Thyroid gland (tissue), 4 donors: ENCODE results near the gene SPAG6. TPM values are rescaled to one million over a fixed set of nuclear protein-coding genes. Genes with fewer than 3 reads are reported as not detected.

Source experiments
- DNase-seq, 2 donors: peaks; one replicate each; pipeline ENCODE4 v3.0.0-alpha.2; 2019
- H3K27ac ChIP-seq, 3 donors: fragments of 200-600 bp; sonication (generic); 1 replicate in 2 of 3; 2 replicates in 1 of 3; pipeline ENCODE4 v1.5.1; 2016 to 2019; ENCODE audit warnings: mild to moderate bottlenecking in 1 of 3, moderate library complexity in 1 of 3
- H3K27me3 ChIP-seq: fragments of 200-600 bp; sonication (generic); one replicate; pipeline ENCODE4 v1.5.1; 2019
- H3K36me3 ChIP-seq, 2 donors: fragments of 200-600 bp; sonication (generic); one replicate each; pipeline ENCODE4 v1.5.1; 2016 to 2019
- H3K4me1 ChIP-seq, 2 donors: fragments of 200-600 bp; sonication (generic); one replicate each; pipeline ENCODE4 v1.5.1; 2017 to 2019
- H3K4me3 ChIP-seq, 3 donors: fragments of 200-600 bp; sonication (generic); replicated peaks in 1 of 3; 1 replicate in 2 of 3; 2 replicates in 1 of 3; pipeline ENCODE4 v1.5.1; 2016; ENCODE audit warnings: mild to moderate bottlenecking in 1 of 3
- H3K9me3 ChIP-seq: fragments of 200-600 bp; sonication (generic); one replicate; pipeline ENCODE4 v1.5.1; 2017
- POLR2A ChIP-seq, 2 donors: fragments of 450-650 bp; IDR thresholded peaks; one replicate each; pipeline ENCODE4 v1.6.1; 2017; ENCODE audit warnings: antibody characterized with exemption in 2 of 2, mild to moderate bottlenecking in 2 of 2, moderate library complexity in 1 of 2
- WGBS, 2 donors: methylation state at CpG; one replicate each; pipeline ENCODE4 v1.1.5; 2017; 5-methylcytosine and 5-hydroxymethylcytosine counted together
- intact Hi-C: fragments of 100-400 bp; cut with DNase I; formaldehyde crosslinking; loops from one replicate; pipeline ENCODE4 v1.15.1; 2023
- total RNA-seq, 4 donors: library from RNA; depleted of rRNA; stranded (reverse); fragments of >200 nt; gene quantifications; one replicate each; pipeline ENCODE4 v1.2.3, GENCODE V29; 2016
- TF ChIP-seq, protein P1 (sequence below), 6 experiments: fragments of 200-600 bp in 3 of 6; fragments of 450-650 bp in 3 of 6; sonication (generic) in 3 of 6; IDR thresholded peaks; one replicate each; pipeline ENCODE4 v1.5.1; 2016 to 2019; ENCODE audit warnings: antibody characterized with exemption in 6 of 6, mild to moderate bottlenecking in 2 of 6, inconsistent platforms in 1 of 6, moderate library complexity in 1 of 6

SPAG6 gene
- total RNA-seq, 4 donors from 2014 or later, result 0.27 TPM; not detected in 3

DNA sequence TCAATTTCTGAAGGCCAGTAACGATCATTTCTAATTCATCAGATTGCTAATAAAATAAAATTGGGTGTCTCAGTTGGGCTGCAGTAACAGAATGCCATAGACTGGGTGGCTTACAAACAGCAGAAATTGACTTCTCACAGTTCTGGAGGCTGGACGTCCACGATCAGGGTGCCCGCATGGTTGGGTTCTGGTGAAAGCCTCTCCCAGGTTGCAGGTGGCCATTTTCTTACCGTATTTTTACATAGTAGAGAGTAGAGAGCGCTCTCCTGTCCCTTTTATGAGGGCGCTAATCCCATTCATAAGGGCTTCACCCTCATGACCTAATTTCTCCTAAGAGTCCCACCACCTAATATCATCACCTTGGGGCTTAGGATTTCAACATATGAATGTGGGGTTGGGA, 106.0 kb downstream of the SPAG6 start:
- WGBS, 2 donors, result 96 to 99% methylated on average over 7 of the region's 7 CpGs
- no peak overlapping the region for H3K27ac ChIP-seq
- no peak for DNase-seq

DNA sequence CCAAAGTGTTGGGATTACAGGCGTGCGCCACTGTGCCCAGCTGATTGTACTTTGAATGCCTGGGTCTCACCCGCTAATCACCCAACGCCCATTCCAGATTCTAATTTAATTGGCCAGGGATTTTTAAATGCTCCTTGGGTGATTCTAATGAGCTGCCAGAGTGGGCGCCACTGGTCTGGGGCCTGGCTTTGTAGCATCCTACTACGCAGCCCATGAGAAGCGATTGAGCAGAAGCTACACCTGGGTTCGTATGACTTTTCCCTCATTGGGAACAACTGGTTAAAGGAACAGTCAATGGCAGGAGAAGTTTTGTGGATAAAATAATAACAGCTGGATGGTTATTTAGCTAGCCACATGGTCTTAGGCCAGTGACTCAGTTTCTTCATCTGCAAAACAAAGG, 108.0 kb downstream of the SPAG6 start:
- WGBS, 2 donors, result 98% methylated on average over 8 of the region's 8 CpGs
- intact Hi-C loops, result no loop called here
- no peak for TF ChIP-seq POLR2A (IDR thresholded peaks at IDR 0.05)
- TF ChIP-seq, protein P1, sequence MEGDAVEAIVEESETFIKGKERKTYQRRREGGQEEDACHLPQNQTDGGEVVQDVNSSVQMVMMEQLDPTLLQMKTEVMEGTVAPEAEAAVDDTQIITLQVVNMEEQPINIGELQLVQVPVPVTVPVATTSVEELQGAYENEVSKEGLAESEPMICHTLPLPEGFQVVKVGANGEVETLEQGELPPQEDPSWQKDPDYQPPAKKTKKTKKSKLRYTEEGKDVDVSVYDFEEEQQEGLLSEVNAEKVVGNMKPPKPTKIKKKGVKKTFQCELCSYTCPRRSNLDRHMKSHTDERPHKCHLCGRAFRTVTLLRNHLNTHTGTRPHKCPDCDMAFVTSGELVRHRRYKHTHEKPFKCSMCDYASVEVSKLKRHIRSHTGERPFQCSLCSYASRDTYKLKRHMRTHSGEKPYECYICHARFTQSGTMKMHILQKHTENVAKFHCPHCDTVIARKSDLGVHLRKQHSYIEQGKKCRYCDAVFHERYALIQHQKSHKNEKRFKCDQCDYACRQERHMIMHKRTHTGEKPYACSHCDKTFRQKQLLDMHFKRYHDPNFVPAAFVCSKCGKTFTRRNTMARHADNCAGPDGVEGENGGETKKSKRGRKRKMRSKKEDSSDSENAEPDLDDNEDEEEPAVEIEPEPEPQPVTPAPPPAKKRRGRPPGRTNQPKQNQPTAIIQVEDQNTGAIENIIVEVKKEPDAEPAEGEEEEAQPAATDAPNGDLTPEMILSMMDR (IDR thresholded peaks at IDR 0.05), result no peak
- no peaks in the 10 kb centered on the region for H3K36me3 ChIP-seq
- H3K27me3 ChIP-seq, result no peaks in the 10 kb centered on the region
- H3K9me3 ChIP-seq, result no peaks in the 10 kb centered on the region
- H3K4me1 ChIP-seq, result no peaks in the 10 kb centered on the region
- no peak overlapping the region for H3K27ac ChIP-seq
- H3K4me3 ChIP-seq, result no peak overlapping the region
- no peak for DNase-seq

More for the DNA sequence above, 106.0 kb downstream of the SPAG6 start:
- no peaks in the 10 kb centered on the region for H3K36me3 ChIP-seq
- no peaks in the 10 kb centered on the region for H3K4me1 ChIP-seq
- no peak overlapping the region for H3K4me3 ChIP-seq
- H3K27me3 ChIP-seq, result no peaks in the 10 kb centered on the region
- intact Hi-C loops, result no loop called here
- no peak for TF ChIP-seq POLR2A (IDR thresholded peaks at IDR 0.05)
- TF ChIP-seq, protein P1 (IDR thresholded peaks at IDR 0.05), result no peak
- H3K9me3 ChIP-seq, result no peaks in the 10 kb centered on the region

DNA sequence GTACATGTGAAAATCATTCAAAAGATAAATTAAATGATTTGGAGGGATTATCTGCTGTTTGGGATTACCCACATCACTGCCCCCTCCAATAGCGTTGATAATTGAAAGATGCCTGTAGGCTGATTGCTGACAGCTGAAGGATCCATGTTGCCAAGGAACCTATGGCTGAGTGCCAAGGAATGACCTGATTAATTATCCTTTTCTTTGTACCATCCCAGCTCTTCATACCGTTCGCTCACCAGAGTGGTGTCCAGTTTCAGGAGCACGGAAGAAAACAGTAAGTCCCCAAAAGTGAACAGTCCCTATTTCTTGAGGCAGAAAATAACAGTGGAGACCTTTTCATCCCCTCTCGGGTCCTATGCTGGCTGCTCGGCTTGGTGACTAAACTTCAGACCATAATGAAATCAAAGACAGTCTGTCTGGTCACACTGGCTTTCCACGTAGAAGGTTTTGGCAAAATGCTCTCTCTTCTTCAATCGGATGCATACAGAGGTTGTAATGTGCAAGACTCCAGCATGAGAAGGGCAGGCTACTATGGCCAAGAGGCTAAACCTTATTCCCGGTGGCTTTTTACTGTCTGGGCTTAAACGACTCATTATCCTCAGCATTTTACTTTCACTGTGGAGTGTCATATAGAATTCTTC, 108.8 kb downstream of the SPAG6 start:
- intact Hi-C loops, result no loop called here
- Histone ChIP-seq H3K4me1 (no peaks in the 10 kb centered on the region), H3K27me3 (no peaks in the 10 kb centered on the region), H3K9me3 (no peaks in the 10 kb centered on the region), H3K27ac (no peak overlapping the region), H3K36me3 (no peaks in the 10 kb centered on the region), H3K4me3 (no peak overlapping the region)
- WGBS, 2 donors, result 70 to 80% methylated on average over 10 of the region's 10 CpGs
- no peak for TF ChIP-seq POLR2A (IDR thresholded peaks at IDR 0.05)
- TF ChIP-seq, protein P1 (IDR thresholded peaks at IDR 0.05), result no peak
- no peak for DNase-seq

DNA sequence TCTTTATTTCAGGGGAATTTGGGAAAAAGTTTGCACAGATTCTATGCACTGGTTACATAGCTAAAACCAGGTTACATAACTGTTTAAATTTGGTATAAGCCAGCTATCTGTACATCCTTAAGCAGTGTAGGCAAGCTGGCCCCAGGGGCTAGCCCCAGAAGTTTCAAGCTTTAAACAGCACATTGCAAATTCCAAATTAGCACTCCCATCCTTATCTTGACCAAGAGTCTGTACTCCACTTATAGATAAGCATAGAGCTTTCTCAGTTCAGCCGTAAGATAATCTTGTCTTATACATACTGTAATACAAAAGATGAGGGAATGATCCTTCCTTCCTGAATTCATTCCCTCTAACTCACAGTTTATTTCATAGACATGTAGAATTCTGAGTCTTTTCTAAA, 109.3 kb downstream of the SPAG6 start:
- H3K9me3 ChIP-seq, result no peaks in the 10 kb centered on the region
- H3K4me1 ChIP-seq, result no peaks in the 10 kb centered on the region
- no peak overlapping the region for H3K27ac ChIP-seq
- intact Hi-C loops, result no loop called here
- WGBS, 2 donors, result 82 to 96% methylated on average over 1 of the region's 1 CpG
- H3K4me3 ChIP-seq, result no peak overlapping the region
- DNase-seq, result no peak
- TF ChIP-seq, protein P1 (IDR thresholded peaks at IDR 0.05), result no peak
- no peak for TF ChIP-seq POLR2A (IDR thresholded peaks at IDR 0.05)
- H3K27me3 ChIP-seq, result no peaks in the 10 kb centered on the region
- H3K36me3 ChIP-seq, result no peaks in the 10 kb centered on the region

DNA sequence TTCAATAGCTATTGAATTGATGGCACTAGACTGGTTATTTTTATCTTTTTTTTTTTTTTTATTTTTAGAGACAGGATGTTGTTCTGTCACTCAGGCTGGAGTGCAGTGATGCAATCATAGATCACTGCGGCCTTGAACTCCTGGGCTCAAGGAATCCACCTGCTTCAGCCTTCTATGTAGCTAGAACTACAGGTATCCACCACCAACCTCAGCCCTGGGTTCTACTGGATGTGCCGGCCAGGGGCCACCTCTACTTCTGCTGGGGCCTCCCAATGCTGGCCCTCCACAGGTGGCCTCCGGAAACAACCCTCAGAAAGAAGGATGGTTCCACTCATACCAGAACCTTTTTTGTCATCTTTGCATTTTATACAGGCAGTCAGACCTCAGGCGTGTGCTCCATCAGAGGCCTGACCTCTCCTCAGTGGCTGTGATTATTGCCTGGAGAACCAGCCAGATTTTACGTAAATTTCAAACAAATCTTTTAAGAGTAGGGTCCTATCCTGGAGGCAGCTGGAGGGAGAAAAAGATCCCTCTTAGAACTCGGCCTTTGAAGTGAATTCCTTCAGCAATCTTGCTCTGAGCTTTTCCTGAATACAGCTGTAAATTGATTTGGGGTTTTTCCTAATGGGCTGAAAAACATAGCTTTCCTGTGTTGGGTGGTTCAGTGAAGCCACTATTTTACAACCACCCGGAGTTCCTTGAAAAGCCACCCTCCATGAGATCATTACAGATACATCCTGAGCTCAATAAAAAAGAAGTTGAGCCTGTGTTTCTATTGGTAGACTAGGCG, 110.0 kb downstream of the SPAG6 start:
- intact Hi-C loops, result no loop called here
- no peaks in the 10 kb centered on the region for H3K4me1 ChIP-seq
- H3K9me3 ChIP-seq, result no peaks in the 10 kb centered on the region
- no peak overlapping the region for H3K27ac ChIP-seq
- 90 to 93% methylated on average over 8 of the region's 8 CpGs for WGBS, 2 donors
- no peak overlapping the region for H3K4me3 ChIP-seq
- no peaks in the 10 kb centered on the region for H3K27me3 ChIP-seq
- TF ChIP-seq POLR2A (IDR thresholded peaks at IDR 0.05), result no peak
- TF ChIP-seq, protein P1 (IDR thresholded peaks at IDR 0.05), result no peak
- DNase-seq, result no peak
- H3K36me3 ChIP-seq, result no peaks in the 10 kb centered on the region
